Activated CD8-positive, alpha-beta memory T cell treated with anti-CD3 and anti-CD28 coated beads, Interleukin-2, amount 10 ng/mL, durations not matched to agents 7 days and 5 days (primary cell): ENCODE measurements around the gene S100A3. TPM values are rescaled to one million over a fixed set of nuclear protein-coding genes. Genes with fewer than 3 reads are reported as not detected.
"Not testable (repeated sequence)": the region's sequence is repeated elsewhere in the genome, so short reads cannot be mapped to it uniquely, and the experiment has no call there.

ENCODE experiments used
- ATAC-seq: fragments of 150-1000 bp; cut with Tn5 transposase; one replicate; pipeline ENCODE4 v1.10.0; 2021; ENCODE audit warnings: moderate library complexity
- CTCF ChIA-PET: fragments of 350-600 bp; sonication (Branson Sonifier 250); formaldehyde crosslinking; loops from one replicate; lab custom pipeline; 2021; ENCODE audit warnings: antibody characterized with exemption; lab: Charles Lee
- DNase-seq: peaks from one replicate; pipeline ENCODE4 v3.0.0-alpha.2; 2020
- H3K27ac Mint-ChIP-seq: one replicate; pipeline ENCODE4 v1.8.0; 2021; ENCODE audit warnings: mild to moderate bottlenecking, mixed read lengths
- H3K27me3 Mint-ChIP-seq: one replicate; pipeline ENCODE4 v1.8.0; 2021; ENCODE audit warnings: mixed read lengths
- H3K36me3 Mint-ChIP-seq: one replicate; pipeline ENCODE4 v1.8.0; 2021; ENCODE audit warnings: mild to moderate bottlenecking, mixed read lengths
- H3K4me1 Mint-ChIP-seq: one replicate; pipeline ENCODE4 v1.8.0; 2021; ENCODE audit warnings: mixed read lengths
- H3K4me3 Mint-ChIP-seq: one replicate; pipeline ENCODE4 v1.8.0; 2021; ENCODE audit warnings: mild to moderate bottlenecking, moderate library complexity, mixed read lengths
- H3K9me3 Mint-ChIP-seq: one replicate; pipeline ENCODE4 v1.8.0; 2022; ENCODE audit warnings: low read depth, mixed read lengths
- total RNA-seq, 2 experiments: library from RNA; stranded (reverse); gene quantifications; one replicate each; pipeline ENCODE4 v1.2.3, GENCODE V29; 2021

Gene S100A3
- total RNA-seq, 2 experiments from 2014 or later: not detected

GRCh38 chr1:153534925-153535241 lies 14.2 kb downstream of the S100A3 start:
- Mint-ChIP-seq H3K4me3 (peak overlapping the region; percentile 97), H3K27ac (peak overlapping the region; percentile 96), H3K4me1 (peaks cover 73% of the 10 kb centered on the region), H3K9me3 (no peaks in the 10 kb centered on the region), H3K36me3 (peaks cover 20% of the 10 kb centered on the region), H3K27me3 (no peaks in the 10 kb centered on the region)
- CTCF ChIA-PET: interaction anchor here (0.8 to 7.7 kb wide), 10 partner anchors 9 to 141 kb away, joined by 3 to 214 read pairs (median 8); partner anchors contain the start of genes S100A4 and S100A5
- DNase-seq (no peak), ATAC-seq (no peak)

- Mint-ChIP-seq H3K27ac (peak overlapping the region; percentile 96), H3K27me3 (no peaks in the 10 kb centered on the region), H3K9me3 (no peaks in the 10 kb centered on the region), H3K4me3 (peak overlapping the region; percentile 97), H3K4me1 (peaks cover 68% of the 10 kb centered on the region), H3K36me3 (peaks cover 19% of the 10 kb centered on the region)
- ATAC-seq (no peak), DNase-seq (no peak)
- CTCF ChIA-PET: interaction anchor here (0.8 to 7.7 kb wide), 14 partner anchors 9 to 142 kb away, joined by 3 to 214 read pairs (median 8); partner anchors contain the start of genes CHTOP, S100A4 and S100A5
These were observed 14.7 kb downstream of the S100A3 start for GRCh38 chr1:153534226-153534924.

- DNase-seq (no peak), ATAC-seq (no peak)
- Mint-ChIP-seq H3K36me3 (peaks cover 20% of the 10 kb centered on the region), H3K9me3 (no peaks in the 10 kb centered on the region), H3K4me1 (peaks cover 67% of the 10 kb centered on the region), H3K27me3 (no peaks in the 10 kb centered on the region), H3K4me3 (peak overlapping the region; percentile 97), H3K27ac (peak overlapping the region; percentile 95)
- CTCF ChIA-PET: interaction anchor here (0.6 to 7.7 kb wide), 19 partner anchors 9 to 453 kb away, joined by 3 to 214 read pairs (median 12); partner anchors contain the start of genes CHTOP, CREB3L4, ILF2 and RAB13
These were observed 15.3 kb downstream of the S100A3 start for GRCh38 chr1:153533689-153534201.

- no peaks in the 10 kb centered on the region for H3K9me3 Mint-ChIP-seq
- H3K27me3 Mint-ChIP-seq: no peaks in the 10 kb centered on the region
- peaks cover 62% of the 10 kb centered on the region for H3K4me1 Mint-ChIP-seq
- CTCF ChIA-PET: interaction anchor here (0.6 to 7.7 kb wide), 32 partner anchors 8 to 453 kb away, joined by 3 to 214 read pairs (median 5); partner anchors contain the start of genes CHTOP, CREB3L4, ILF2 and JTB
- DNase-seq (peak; percentile 89), ATAC-seq (peak; percentile 32)
- H3K4me3 Mint-ChIP-seq: peak overlapping the region; percentile 97
- peaks cover 20% of the 10 kb centered on the region for H3K36me3 Mint-ChIP-seq
- peak overlapping the region; percentile 95 for H3K27ac Mint-ChIP-seq
These were observed 16.1 kb downstream of the S100A3 start for GRCh38 chr1:153532769-153533599.

GRCh38 chr1:153532181-153532580 lies 16.9 kb downstream of the S100A3 start:
- Mint-ChIP-seq H3K4me3 (peak overlapping the region; percentile 97), H3K9me3 (no peaks in the 10 kb centered on the region), H3K27ac (peak overlapping the region; percentile 95), H3K4me1 (peaks cover 57% of the 10 kb centered on the region), H3K27me3 (no peaks in the 10 kb centered on the region), H3K36me3 (peaks cover 20% of the 10 kb centered on the region)
- DNase-seq (peak; percentile 86), ATAC-seq (peak; percentile 60)
- CTCF ChIA-PET: interaction anchor here (0.9 to 7.7 kb wide), 25 partner anchors 7 to 454 kb away, joined by 3 to 214 read pairs (median 7); partner anchors contain the start of genes CHTOP, JTB, RAB13 and S100A2

GRCh38 chr1:153531638-153532037 lies 17.4 kb downstream of the S100A3 start:
- Mint-ChIP-seq H3K27me3 (no peaks in the 10 kb centered on the region), H3K36me3 (peaks cover 20% of the 10 kb centered on the region), H3K9me3 (no peaks in the 10 kb centered on the region), H3K4me3 (no peak overlapping the region), H3K27ac (peak overlapping the region; percentile 95), H3K4me1 (peaks cover 52% of the 10 kb centered on the region)
- ATAC-seq: no peak
- CTCF ChIA-PET: interaction anchor here (0.9 to 7.7 kb wide), 21 partner anchors 9 to 455 kb away, joined by 3 to 214 read pairs (median 11); partner anchors contain the start of genes CHTOP, JTB, RAB13 and S100A2
- DNase-seq: no peak

- H3K36me3 Mint-ChIP-seq: peaks cover 3% of the 10 kb centered on the region
- no peak overlapping the region for H3K4me3 Mint-ChIP-seq
- CTCF ChIA-PET: interaction anchor here (1.2 to 1.3 kb wide), 2 partner anchors 12 to 17 kb away, joined by 3 to 4 read pairs; no protein-coding TSS in a partner anchor
- DNase-seq (no peak), ATAC-seq (no peak)
- no peaks in the 10 kb centered on the region for H3K27me3 Mint-ChIP-seq
- H3K27ac Mint-ChIP-seq: no peak overlapping the region
- H3K9me3 Mint-ChIP-seq: no peaks in the 10 kb centered on the region
- peaks cover 24% of the 10 kb centered on the region for H3K4me1 Mint-ChIP-seq
These were observed 21.4 kb downstream of the S100A3 start for GRCh38 chr1:153527683-153528040.

- ATAC-seq (no peak), DNase-seq (no peak)
- H3K27me3 Mint-ChIP-seq: no peaks in the 10 kb centered on the region
- H3K36me3 Mint-ChIP-seq: peaks cover 3% of the 10 kb centered on the region
- CTCF ChIA-PET: interaction anchor here (1.2 to 4.9 kb wide), 3 partner anchors 11 to 17 kb away, joined by 3 to 26 read pairs (median 4); no protein-coding TSS in a partner anchor
- peaks cover 24% of the 10 kb centered on the region for H3K4me1 Mint-ChIP-seq
- H3K27ac Mint-ChIP-seq: no peak overlapping the region
- no peaks in the 10 kb centered on the region for H3K9me3 Mint-ChIP-seq
- H3K4me3 Mint-ChIP-seq: no peak overlapping the region
These were observed 21.9 kb downstream of the S100A3 start for GRCh38 chr1:153527023-153527682.

GRCh38 chr1:153526132-153526543 lies 22.9 kb downstream of the S100A3 start:
- CTCF ChIA-PET: interaction anchor here (2.1 to 4.9 kb wide), 3 partner anchors 9 to 43 kb away, joined by 8 to 26 read pairs (median 15); partner anchors contain the start of gene S100A6
- ATAC-seq: no peak
- no peak overlapping the region for H3K27ac Mint-ChIP-seq
- H3K4me1 Mint-ChIP-seq: peaks cover 13% of the 10 kb centered on the region
- no peaks in the 10 kb centered on the region for H3K27me3 Mint-ChIP-seq
- no peaks in the 10 kb centered on the region for H3K9me3 Mint-ChIP-seq
- H3K36me3 Mint-ChIP-seq: peaks cover 3% of the 10 kb centered on the region
- no peak overlapping the region for H3K4me3 Mint-ChIP-seq
- DNase-seq: no peak

- H3K4me3 Mint-ChIP-seq: no peak overlapping the region
- CTCF ChIA-PET: interaction anchor here (0.9 to 4.9 kb wide), 6 partner anchors 7 to 44 kb away, joined by 3 to 26 read pairs (median 6); partner anchors contain the start of gene S100A6
- H3K27ac Mint-ChIP-seq: no peak overlapping the region
- ATAC-seq (no peak), DNase-seq (no peak)
- peaks cover 3% of the 10 kb centered on the region for H3K36me3 Mint-ChIP-seq
- H3K9me3 Mint-ChIP-seq: no peaks in the 10 kb centered on the region
- H3K4me1 Mint-ChIP-seq: peaks cover 7% of the 10 kb centered on the region
- H3K27me3 Mint-ChIP-seq: no peaks in the 10 kb centered on the region
These were observed 23.9 kb downstream of the S100A3 start for GRCh38 chr1:153525088-153525728.

GRCh38 chr1:153522353-153523048 lies 26.6 kb downstream of the S100A3 start:
- CTCF ChIA-PET: interaction anchor here (1.8 to 4.9 kb wide), 2 partner anchors 10 to 12 kb away, joined by 11 to 26 read pairs; no protein-coding TSS in a partner anchor
- H3K4me1 Mint-ChIP-seq, H3K36me3 Mint-ChIP-seq, DNase-seq, H3K27me3 Mint-ChIP-seq, H3K9me3 Mint-ChIP-seq, H3K4me3 Mint-ChIP-seq, ATAC-seq: not testable (repeated sequence)
- peak overlapping the region; percentile 60 for H3K27ac Mint-ChIP-seq
